GM12864 (cell line): Measurements from ENCODE around the gene PREX1.
"Not testable (repeated sequence)": the region's sequence is repeated elsewhere in the genome, so short reads cannot be mapped to it uniquely, and the experiment has no call there.

Experiments
- DNase-seq: peaks from one replicate; pipeline ENCODE4 v3.0.0-alpha.2; 2011; ENCODE audit warnings: low read depth
- H3K4me3 ChIP-seq: 2 replicates; pipeline ENCODE4 v1.5.1; 2011; ENCODE audit warnings: mild to moderate bottlenecking, low read depth, low read length, control low read depth
- CTCF ChIP-seq: IDR thresholded peaks from 2 replicates; pipeline ENCODE4 v1.5.1; 2011; ENCODE audit warnings: low read depth, mild to moderate bottlenecking, moderate library complexity, low read length, control low read depth, inconsistent platforms; ENCODE audit errors: missing control alignments

The PREX1 gene

GRCh38 chr20:48782053-48782452, 45.7 kb downstream of the PREX1 start:
- DNase-seq, result no peak
- no peak overlapping the region; the same call in 1 of the 2 replicates for H3K4me3 ChIP-seq
- TF ChIP-seq CTCF, result no peak

GRCh38 chr20:48781634-48782033, 46.2 kb downstream of the PREX1 start:
- TF ChIP-seq CTCF, result no peak
- no peak for DNase-seq
- no peak overlapping the region; the same call in 1 of the 2 replicates for H3K4me3 ChIP-seq

GRCh38 chr20:48779435-48779834, 48.4 kb downstream of the PREX1 start:
- no peak for DNase-seq
- TF ChIP-seq CTCF, result no peak
- H3K4me3 ChIP-seq, result no peak overlapping the region

GRCh38 chr20:48777821-48778220, 50.0 kb downstream of the PREX1 start:
- DNase-seq, result no peak
- no peak for TF ChIP-seq CTCF
- no peak overlapping the region for H3K4me3 ChIP-seq

- no peak for DNase-seq
- H3K4me3 ChIP-seq, result no peak overlapping the region
- TF ChIP-seq CTCF, result no peak
These were observed 50.8 kb downstream of the PREX1 start for GRCh38 chr20:48777005-48777404.

GRCh38 chr20:48776306-48776705, 51.5 kb downstream of the PREX1 start:
- no peak for DNase-seq
- H3K4me3 ChIP-seq, result no peak overlapping the region
- TF ChIP-seq CTCF, result no peak

GRCh38 chr20:48775545-48775944, 52.3 kb downstream of the PREX1 start:
- H3K4me3 ChIP-seq, DNase-seq: not testable (repeated sequence)

GRCh38 chr20:48774696-48775095, 53.1 kb downstream of the PREX1 start:
- H3K4me3 ChIP-seq, result no peak overlapping the region
- no peak for DNase-seq
- no peak for TF ChIP-seq CTCF
